SK-N-SH treated with all-trans-retinoic acid at 6 μM for 48 hours (cell line): ENCODE measurements around the gene PRKCB.

Experiments used
- ATAC-seq: fragments of 200-7000 bp; cut with Tn5 transposase; 3 replicates; pipeline ENCODE4 v1.9.1; 2020; ENCODE audit warnings: mild to moderate bottlenecking, moderate library complexity
- ARNTL ChIP-seq: fragments of 450-650 bp; formaldehyde crosslinking; IDR thresholded peaks from 2 replicates; pipeline ENCODE4 v1.5.0; 2020; ENCODE audit warnings: low read depth, mild to moderate bottlenecking, moderate library complexity, borderline replicate concordance
- BACH2 ChIP-seq: fragments of 250-450 bp; sonication (Bioruptor Pico); IDR thresholded peaks from 2 replicates; pipeline ENCODE4 v1.9.0; 2021; ENCODE audit warnings: mild to moderate bottlenecking, borderline replicate concordance
- CREB5 ChIP-seq: fragments of 250-450 bp; sonication (Bioruptor Pico); IDR thresholded peaks from 2 replicates; pipeline ENCODE4 v1.5.1; 2020; ENCODE audit warnings: low read depth, mild to moderate bottlenecking, moderate library complexity
- CSDC2 ChIP-seq: fragments of 250-450 bp; sonication (Bioruptor Pico); IDR thresholded peaks from 2 replicates; pipeline ENCODE4 v1.5.0; 2020; ENCODE audit warnings: mild to moderate bottlenecking, moderate library complexity
- CSRNP3 ChIP-seq: fragments of 250-450 bp; sonication (Bioruptor Pico); IDR thresholded peaks from 2 replicates; pipeline ENCODE4 v1.5.1; 2021; ENCODE audit warnings: mild to moderate bottlenecking, moderate library complexity
- GLIS3 ChIP-seq: fragments of 250-450 bp; sonication (Bioruptor Pico); IDR thresholded peaks from 2 replicates; pipeline ENCODE4 v1.5.0; 2020; ENCODE audit warnings: mild to moderate bottlenecking, moderate library complexity
- PATZ1 ChIP-seq: fragments of 250-450 bp; sonication (Bioruptor Pico); IDR thresholded peaks from 2 replicates; pipeline ENCODE4 v1.8.0; 2020; ENCODE audit warnings: mild to moderate bottlenecking, moderate library complexity, borderline replicate concordance
- POU6F1 ChIP-seq: fragments of 250-450 bp; sonication (Bioruptor Pico); IDR thresholded peaks from 2 replicates; pipeline ENCODE4 v1.8.0; 2021; ENCODE audit warnings: low read depth, mild to moderate bottlenecking, moderate library complexity, borderline replicate concordance
- PPARA ChIP-seq: fragments of 250-450 bp; sonication (Bioruptor Pico); IDR thresholded peaks from 2 replicates; pipeline ENCODE4 v1.5.0; 2020; ENCODE audit warnings: mild to moderate bottlenecking, borderline replicate concordance
- RARB ChIP-seq: fragments of 250-450 bp; sonication (Bioruptor Pico); IDR thresholded peaks from 2 replicates; pipeline ENCODE4 v1.8.0; 2021; ENCODE audit warnings: mild to moderate bottlenecking, moderate library complexity
- SNAI2 ChIP-seq: fragments of 250-450 bp; sonication (Bioruptor Pico); IDR thresholded peaks from 2 replicates; pipeline ENCODE4 v1.5.0; 2020; ENCODE audit warnings: mild to moderate bottlenecking, moderate library complexity
- TCF4 ChIP-seq: fragments of 250-450 bp; sonication (Bioruptor Pico); IDR thresholded peaks from 2 replicates; pipeline ENCODE4 v1.8.0; 2021; ENCODE audit warnings: mild to moderate bottlenecking, moderate library complexity, borderline replicate concordance
- TSHZ2 ChIP-seq: fragments of 250-450 bp; sonication (Bioruptor Pico); IDR thresholded peaks from 2 replicates; pipeline ENCODE4 v1.5.0; 2020; ENCODE audit warnings: mild to moderate bottlenecking, moderate library complexity
- ZFP3 ChIP-seq: fragments of 250-450 bp; sonication (Bioruptor Pico); IDR thresholded peaks from 2 replicates; pipeline ENCODE4 v1.5.0; 2020; ENCODE audit warnings: mild to moderate bottlenecking, moderate library complexity
- ZNF565 ChIP-seq: fragments of 450-650 bp; formaldehyde crosslinking; conservative IDR thresholded peaks from 2 replicates; pipeline ENCODE4 v1.5.0; 2020; ENCODE audit warnings: low read depth, mild to moderate bottlenecking, moderate library complexity
- ZNF70 ChIP-seq: fragments of 450-650 bp; formaldehyde crosslinking; IDR thresholded peaks from 2 replicates; pipeline ENCODE4 v1.5.0; 2020; ENCODE audit warnings: mild to moderate bottlenecking, moderate library complexity

Gene PRKCB

GRCh38 chr16:24174504-24174903, 338.7 kb downstream of the PRKCB start:
- TF ChIP-seq TSHZ2 (CRISPR knock-in tag) (no peak), CSDC2 (CRISPR knock-in tag) (no peak), POU6F1 (no peak), PATZ1 (CRISPR knock-in tag) (no peak), ARNTL (CRISPR knock-in tag) (no peak), RARB (no peak)
- ATAC-seq, result no peak

GRCh38 chr16:24174957-24175356, 339.2 kb downstream of the PRKCB start:
- TF ChIP-seq ZFP3 (no peak), GLIS3 (CRISPR knock-in tag) (no peak), SNAI2 (no peak), TCF4 (CRISPR knock-in tag) (no peak), ZNF70 (no peak), CSDC2 (CRISPR knock-in tag) (no peak), POU6F1 (no peak), RARB (no peak), PPARA (no peak), PATZ1 (CRISPR knock-in tag) (no peak)
- ATAC-seq, result no peak

- no peak for ATAC-seq
- TF ChIP-seq ZNF70 (no peak), ZFP3 (no peak), CREB5 (no peak), TSHZ2 (CRISPR knock-in tag) (no peak), PATZ1 (CRISPR knock-in tag) (no peak), CSDC2 (CRISPR knock-in tag) (no peak), CSRNP3 (no peak), BACH2 (CRISPR knock-in tag) (no peak), POU6F1 (no peak), ZNF565 (CRISPR knock-in tag) (no peak), TCF4 (CRISPR knock-in tag) (no peak)
Measured at GRCh38 chr16:24178496-24178895, 342.7 kb downstream of the PRKCB start.
